GM08714 (cell line): ENCODE data around the gene KRTAP12-1.

Source experiments
- H3K4me3 ChIP-seq: fragments of 200-500 bp; sonication (Bioruptor generic); 2 replicates; pipeline ENCODE4 v1.5.1; 2014; ENCODE audit warnings: mild to moderate bottlenecking, low read length, inconsistent platforms
- ZNF274 ChIP-seq: IDR thresholded peaks from 2 replicates; pipeline ENCODE4 v1.6.1; 2012; ENCODE audit warnings: mild to moderate bottlenecking, low read depth, low read length

The KRTAP12-1 gene, protein sequence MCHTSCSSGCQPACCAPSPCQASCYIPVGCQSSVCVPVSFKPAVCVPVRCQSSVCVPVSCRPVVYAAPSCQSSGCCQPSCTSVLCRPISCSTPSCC

DNA sequence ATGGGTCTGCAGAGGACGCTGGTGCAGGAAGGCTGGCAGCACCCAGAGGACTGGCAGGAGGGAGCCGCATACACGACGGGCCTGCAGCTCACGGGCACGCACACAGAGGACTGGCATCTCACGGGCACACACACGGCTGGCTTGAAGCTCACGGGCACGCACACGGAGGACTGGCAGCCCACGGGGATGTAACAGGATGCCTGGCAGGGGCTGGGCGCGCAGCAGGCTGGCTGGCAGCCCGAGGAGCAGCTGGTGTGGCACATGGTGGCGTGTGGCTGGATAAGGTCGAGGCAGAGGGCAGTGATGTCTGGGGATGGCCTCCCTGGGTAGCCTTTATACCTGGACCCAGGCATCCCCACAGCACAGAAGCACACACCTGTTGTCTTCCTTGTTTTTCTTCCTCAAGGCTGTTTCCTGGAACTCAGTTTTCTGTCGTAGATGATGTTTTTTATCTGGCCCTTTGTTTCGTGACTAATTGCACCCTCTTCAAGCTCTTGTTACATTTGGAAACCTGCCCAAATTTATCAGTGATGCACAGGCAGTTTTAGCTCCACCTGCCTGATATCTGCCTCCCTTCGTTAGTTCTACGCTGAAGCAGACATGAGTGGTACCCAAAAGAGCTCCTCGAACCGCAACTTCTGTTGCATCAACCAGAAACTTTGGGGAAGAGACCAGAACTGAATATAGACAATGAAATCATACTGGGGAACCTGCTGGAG lies at the start of gene KRTAP12-1:
Gene KRTAP12-1, minus strand, starts transcription at position 303 of the 719 bp plus-strand sequence. Its CDS starts 40 bp downstream, at position 263.
- H3K4me3 ChIP-seq: no peak within 1 kb of the TSS
- no peak for TF ChIP-seq ZNF274

DNA sequence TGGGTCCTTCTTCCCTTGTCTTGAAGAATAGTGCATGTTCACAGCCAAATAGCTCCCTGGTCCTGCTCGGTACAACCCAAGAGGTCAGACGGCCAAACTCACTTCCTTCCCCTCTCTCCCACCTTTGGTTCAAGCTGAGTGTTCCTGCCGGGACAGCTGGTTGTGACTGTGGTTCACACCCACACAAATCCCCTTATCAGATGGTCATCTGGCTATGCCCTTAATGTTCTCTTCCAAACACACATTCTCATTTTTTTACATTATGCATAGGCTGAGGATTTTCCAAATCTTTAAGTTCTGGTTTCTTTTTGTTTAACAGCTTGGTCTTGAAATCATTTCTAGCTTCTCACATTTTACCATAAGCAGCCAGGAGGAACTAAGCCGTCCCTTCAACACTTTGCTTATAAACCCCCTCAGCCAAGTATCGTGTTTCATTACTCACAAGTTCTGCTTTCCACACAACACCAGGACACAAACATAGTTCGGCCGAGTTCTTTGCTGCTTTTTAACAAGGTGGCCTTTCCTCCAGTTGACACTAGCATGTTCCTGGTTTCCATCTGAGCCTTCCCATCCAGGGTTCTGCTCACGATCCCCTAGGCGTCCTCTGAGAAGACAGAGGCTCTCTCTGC lies 49.1 kb upstream of the KRTAP12-1 start:
- TF ChIP-seq ZNF274: no peak
- no peak overlapping the region for H3K4me3 ChIP-seq

- TF ChIP-seq ZNF274: no peak
These were observed 48.0 kb upstream of the KRTAP12-1 start for GRCh38 chr21:44730028-44730395.

GRCh38 chr21:44729336-44730027 lies 47.5 kb upstream of the KRTAP12-1 start:
- no peak overlapping the region for H3K4me3 ChIP-seq
- TF ChIP-seq ZNF274: no peak

More at GRCh38 chr21:44730028-44730395, 48.0 kb upstream of the KRTAP12-1 start:
- no peak overlapping the region for H3K4me3 ChIP-seq

GRCh38 chr21:44728716-44729115 lies 46.8 kb upstream of the KRTAP12-1 start:
- TF ChIP-seq ZNF274: no peak
- no peak overlapping the region for H3K4me3 ChIP-seq

GRCh38 chr21:44727757-44728156 lies 45.8 kb upstream of the KRTAP12-1 start:
- H3K4me3 ChIP-seq: no peak overlapping the region
- no peak for TF ChIP-seq ZNF274

- TF ChIP-seq ZNF274: no peak
- no peak overlapping the region for H3K4me3 ChIP-seq
These were observed 45.4 kb upstream of the KRTAP12-1 start for GRCh38 chr21:44727321-44727720.

DNA sequence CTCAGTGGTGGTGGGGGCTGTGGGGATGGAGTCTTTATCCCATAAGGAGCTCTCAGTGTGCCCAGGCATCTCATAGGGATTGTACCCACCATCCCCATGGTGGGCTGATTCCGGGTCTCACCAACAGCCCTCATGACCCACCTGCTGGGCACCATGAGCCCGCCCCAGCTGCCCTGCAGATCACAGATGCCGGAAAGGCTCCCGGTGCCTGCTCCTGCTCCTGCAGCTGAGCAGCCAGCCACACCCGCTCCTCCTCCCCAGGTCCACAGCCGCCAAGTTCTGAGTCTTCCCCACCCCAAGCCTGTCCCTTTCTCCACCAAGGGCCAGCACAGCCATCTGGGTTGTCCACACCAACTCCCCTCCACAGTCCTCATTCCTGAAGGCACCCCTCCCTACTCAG lies 44.9 kb upstream of the KRTAP12-1 start:
- no peak for TF ChIP-seq ZNF274
- no peak overlapping the region for H3K4me3 ChIP-seq

DNA sequence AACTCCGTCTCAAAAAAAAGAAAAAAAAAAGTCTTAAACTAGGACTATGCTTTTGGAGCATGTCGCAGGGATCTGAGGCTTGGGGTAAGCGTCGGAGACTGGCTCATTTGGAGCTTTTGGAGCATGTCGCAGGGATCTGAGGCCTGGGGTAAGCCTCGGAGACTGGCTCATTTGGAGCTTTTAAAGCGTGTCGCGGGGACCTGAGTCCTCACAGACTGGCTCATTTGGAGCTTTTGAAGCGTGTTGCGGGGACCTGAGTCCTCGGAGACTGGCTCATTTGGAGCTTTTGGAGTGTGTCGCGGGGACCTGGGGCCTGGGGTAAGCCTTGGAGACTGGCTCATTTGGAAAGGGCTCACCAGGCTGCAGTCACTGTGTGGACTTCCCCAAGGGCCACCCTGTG lies 43.0 kb upstream of the KRTAP12-1 start:
- no peak for TF ChIP-seq ZNF274
- H3K4me3 ChIP-seq: no peak overlapping the region

DNA sequence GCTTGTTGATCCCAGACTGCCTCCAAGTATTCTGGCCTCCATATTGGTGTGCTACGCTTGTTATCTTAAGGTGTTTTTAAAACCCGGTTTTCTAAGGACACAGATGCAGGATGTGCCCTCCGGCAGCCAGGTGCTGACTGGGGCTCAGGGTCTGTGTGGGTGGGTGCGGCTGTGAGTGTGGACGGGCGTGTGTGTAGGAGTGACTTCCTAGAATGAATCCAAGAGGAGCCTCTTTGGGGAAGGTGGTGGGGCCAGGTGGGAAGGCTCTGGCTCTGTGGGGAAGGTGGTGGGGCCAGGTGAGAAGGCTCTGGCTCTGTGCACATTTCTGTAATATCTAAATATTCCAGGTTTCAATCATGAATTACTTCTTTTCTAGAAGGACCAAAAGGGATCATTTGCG lies 42.2 kb upstream of the KRTAP12-1 start:
- no peak for TF ChIP-seq ZNF274
- no peak overlapping the region for H3K4me3 ChIP-seq

DNA sequence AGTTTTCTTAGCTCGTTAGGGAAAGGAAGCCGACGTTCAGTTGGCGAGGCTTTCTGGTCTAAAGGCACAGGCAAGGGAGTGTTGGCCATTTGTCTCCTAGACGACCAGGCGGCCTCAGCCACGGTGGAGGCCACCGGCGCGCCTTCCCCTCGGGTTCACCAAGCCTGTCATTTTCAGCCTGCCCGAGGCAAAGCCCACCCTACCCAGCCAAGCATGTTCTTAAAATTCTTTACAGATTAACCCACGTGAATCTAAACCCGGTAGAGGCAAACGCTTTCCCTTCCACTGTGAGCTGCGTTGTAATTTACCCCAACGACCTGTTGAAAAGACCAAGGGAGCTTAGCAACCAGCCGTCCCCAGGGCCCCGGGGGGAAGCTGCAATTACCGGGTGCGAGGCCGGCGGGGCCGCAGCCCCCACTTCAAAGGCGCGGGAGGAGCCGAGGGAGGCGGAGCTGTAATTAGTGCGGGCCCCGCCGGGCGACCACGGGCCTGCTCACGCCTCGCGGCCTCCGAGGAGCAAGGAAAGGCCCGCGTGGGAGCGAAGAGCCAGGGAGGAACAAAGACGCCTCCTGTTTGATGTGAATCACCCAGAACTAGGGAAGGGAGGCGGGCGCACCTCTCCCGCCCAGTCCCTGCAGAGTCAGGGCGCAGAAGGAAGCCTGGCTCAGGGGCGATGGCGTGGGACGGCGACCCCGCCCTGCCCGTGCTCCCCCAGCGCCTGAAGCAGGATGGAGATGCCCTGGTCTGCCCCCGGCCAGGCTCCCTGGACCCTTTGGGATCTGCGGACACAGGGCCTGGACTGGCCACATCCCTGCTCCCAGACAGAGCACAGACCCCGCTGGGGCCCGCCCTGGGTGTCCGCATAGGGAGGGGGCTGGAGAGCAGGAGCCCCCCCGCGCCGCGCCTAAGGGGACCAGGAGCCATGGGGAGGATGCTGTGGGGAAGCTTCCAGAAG lies 41.5 kb upstream of the KRTAP12-1 start:
- H3K4me3 ChIP-seq: no peak overlapping the region
- no peak for TF ChIP-seq ZNF274

DNA sequence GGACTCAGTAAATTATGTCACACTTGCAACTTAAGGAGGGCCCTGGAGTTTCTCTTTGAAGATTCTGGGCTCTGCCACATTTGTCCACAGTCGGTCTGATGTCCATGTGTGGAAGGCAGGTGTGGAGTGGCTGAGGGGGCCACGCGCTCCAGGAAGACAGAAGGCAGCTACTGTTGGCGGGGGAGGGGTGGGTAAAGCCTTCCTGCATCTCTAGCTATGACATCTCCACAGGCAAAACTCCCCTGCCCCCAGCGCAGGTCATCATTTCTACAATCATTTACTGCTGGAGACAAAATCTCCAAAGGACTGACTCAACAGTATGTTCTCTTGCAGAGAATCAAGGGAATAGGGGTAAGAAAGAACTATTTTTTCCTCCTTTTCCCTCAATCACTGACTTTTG lies 40.8 kb upstream of the KRTAP12-1 start:
- no peak overlapping the region for H3K4me3 ChIP-seq

GRCh38 chr21:44720170-44720569 lies 38.2 kb upstream of the KRTAP12-1 start:
- H3K4me3 ChIP-seq: no peak overlapping the region
- TF ChIP-seq ZNF274: no peak

More for the DNA sequence above, 40.8 kb upstream of the KRTAP12-1 start:
- TF ChIP-seq ZNF274: no peak

DNA sequence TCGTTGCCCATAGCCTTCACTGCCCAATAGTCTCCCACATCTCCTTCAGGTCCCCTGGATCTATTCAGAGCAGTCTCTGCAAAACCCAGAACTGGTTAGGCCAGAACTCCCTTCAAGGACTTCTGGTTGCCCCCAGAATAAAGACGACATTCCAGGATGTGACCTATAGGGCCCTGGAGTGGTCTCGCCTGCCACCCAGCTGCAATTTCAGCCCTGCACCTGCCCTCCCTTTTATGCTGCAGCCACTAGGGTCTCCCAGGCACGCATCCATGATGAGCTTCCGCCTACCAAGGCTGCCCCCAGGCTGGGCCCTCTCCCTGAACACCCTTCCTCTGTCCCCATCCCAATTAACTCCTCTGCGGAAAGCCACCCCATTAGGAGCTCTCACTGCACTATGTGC lies 36.6 kb upstream of the KRTAP12-1 start:
- no peak for TF ChIP-seq ZNF274
- no peak overlapping the region for H3K4me3 ChIP-seq
